Measurements from ENCODE around the gene ADIPOR1. TPM values are rescaled to one million over a fixed set of nuclear protein-coding genes. Genes with fewer than 3 reads are reported as not detected.

The ADIPOR1 gene
- polyA plus RNA-seq, 1 donor = 64.9 TPM

GRCh38 chr1:202968895-202969295, 10.8 kb upstream of the ADIPOR1 start:
- DNase-seq (ENCODE audit: low read depth) = no peak

GRCh38 chr1:202968351-202968750, 10.2 kb upstream of the ADIPOR1 start:
- no peak for DNase-seq (ENCODE audit: low read depth)

GRCh38 chr1:202967684-202968281, 9.7 kb upstream of the ADIPOR1 start:
- DNase-seq (ENCODE audit: low read depth) = no peak

GRCh38 chr1:202966006-202966898, 8.1 kb upstream of the ADIPOR1 start:
- DNase-seq (ENCODE audit: low read depth) = no peak

GRCh38 chr1:202965422-202965821, 7.3 kb upstream of the ADIPOR1 start:
- no peak for DNase-seq (ENCODE audit: low read depth)

- no peak for DNase-seq (ENCODE audit: low read depth)
Observed at GRCh38 chr1:202964791-202965410, 6.8 kb upstream of the ADIPOR1 start.

- no peak for DNase-seq (ENCODE audit: low read depth)
Observed at GRCh38 chr1:202961220-202961880, 3.2 kb upstream of the ADIPOR1 start.

GRCh38 chr1:202959276-202959620, 1.1 kb upstream of the ADIPOR1 start:
- no peak for DNase-seq (ENCODE audit: low read depth)

GRCh38 chr1:202958544-202959275, 598 bp upstream of the ADIPOR1 start:
- no peak for DNase-seq (ENCODE audit: low read depth)

- DNase-seq (ENCODE audit: low read depth) = no peak
Observed at GRCh38 chr1:202956969-202957368, 1.1 kb downstream of the ADIPOR1 start.

GRCh38 chr1:202954057-202954745, 3.9 kb downstream of the ADIPOR1 start:
- DNase-seq (ENCODE audit: low read depth) = no peak

GRCh38 chr1:202953392-202953791, 4.7 kb downstream of the ADIPOR1 start:
- DNase-seq (ENCODE audit: low read depth) = no peak

GRCh38 chr1:202952818-202953217, 5.3 kb downstream of the ADIPOR1 start:
- DNase-seq (ENCODE audit: low read depth) = no peak

- no peak for DNase-seq (ENCODE audit: low read depth)
Observed at GRCh38 chr1:202952099-202952498, 6.0 kb downstream of the ADIPOR1 start.

- DNase-seq (ENCODE audit: low read depth) = no peak
Observed at GRCh38 chr1:202951437-202951836, 6.7 kb downstream of the ADIPOR1 start.

- no peak for DNase-seq (ENCODE audit: low read depth)
Observed at GRCh38 chr1:202945483-202945882, 12.6 kb downstream of the ADIPOR1 start.

- no peak for DNase-seq (ENCODE audit: low read depth)
Observed at GRCh38 chr1:202944438-202944921, 13.6 kb downstream of the ADIPOR1 start.

GRCh38 chr1:202942426-202942825, 15.7 kb downstream of the ADIPOR1 start:
- no peak for DNase-seq (ENCODE audit: low read depth)

- no peak for DNase-seq (ENCODE audit: low read depth)
Observed at GRCh38 chr1:202941372-202941771, 16.7 kb downstream of the ADIPOR1 start.

GRCh38 chr1:202940561-202940960, 17.6 kb downstream of the ADIPOR1 start:
- no peak for DNase-seq (ENCODE audit: low read depth)
